Fibroblast of lung (primary cell): ENCODE results near the gene RAPH1. TPM values are rescaled to one million over a fixed set of nuclear protein-coding genes. Genes with fewer than 3 reads are reported as not detected.

Source experiments
- DNase-seq, 2 donors: peaks; one replicate each; pipeline versions ENCODE4 v3.0.0 to v3.0.0-alpha.2; 2010; ENCODE audit warnings: low read depth in 2 of 2
- H2AFZ ChIP-seq: 2 replicates; pipeline ENCODE4 v1.5.1; 2012; ENCODE audit warnings: low read length, control low read depth, inconsistent platforms
- H3K27ac ChIP-seq: 2 replicates; pipeline ENCODE4 v1.5.1; 2011; ENCODE audit warnings: low read length, control low read depth; ENCODE audit not compliant: insufficient read depth
- H3K27me3 ChIP-seq: 2 replicates; pipeline ENCODE4 v1.5.1; 2011; ENCODE audit warnings: mild to moderate bottlenecking, low read length; ENCODE audit not compliant: control insufficient read depth, insufficient read depth
- H3K36me3 ChIP-seq: 2 replicates; pipeline ENCODE4 v1.5.1; 2011; ENCODE audit warnings: low read length; ENCODE audit not compliant: control insufficient read depth, insufficient read depth
- H3K4me1 ChIP-seq: 2 replicates; pipeline ENCODE4 v1.5.1; 2011; ENCODE audit warnings: low read length; ENCODE audit not compliant: control insufficient read depth, insufficient read depth; ENCODE audit errors: extremely low read depth
- H3K4me2 ChIP-seq: 2 replicates; pipeline ENCODE4 v1.5.1; 2011; ENCODE audit warnings: low read length, control low read depth; ENCODE audit not compliant: insufficient read depth; ENCODE audit errors: extremely low read depth
- H3K4me3 ChIP-seq, 4 experiments: fragments of 200-600 bp in 1 of 4; sonication (generic) in 1 of 4; replicated peaks in 1 of 4; 2 replicates each; pipeline ENCODE4 v1.5.1; 2011 to 2016; ENCODE audit warnings: low read length in 4 of 4, low read depth in 3 of 4, mild to moderate bottlenecking in 3 of 4, control low read depth in 2 of 4, inconsistent platforms in 1 of 4, mixed read lengths in 1 of 4; ENCODE audit not compliant: insufficient read depth in 1 of 4; ENCODE audit errors: control extremely low read depth in 1 of 4
- H3K79me2 ChIP-seq: 2 replicates; pipeline ENCODE4 v1.5.1; 2012; ENCODE audit warnings: mild to moderate bottlenecking, low read length, inconsistent platforms; ENCODE audit not compliant: control insufficient read depth, insufficient read depth
- H3K9ac ChIP-seq: 2 replicates; pipeline ENCODE4 v1.5.1; 2011; ENCODE audit warnings: mild to moderate bottlenecking, low read length, control low read depth; ENCODE audit not compliant: insufficient read depth
- H3K9me3 ChIP-seq: 2 replicates; pipeline ENCODE4 v1.5.1; 2012; ENCODE audit warnings: low read depth, low read length; ENCODE audit not compliant: control insufficient read depth, insufficient read depth
- H4K20me1 ChIP-seq: 2 replicates; pipeline ENCODE4 v1.5.1; 2011; ENCODE audit warnings: low read length; ENCODE audit not compliant: control insufficient read depth, insufficient read depth; ENCODE audit errors: extremely low read depth
- EZH2 ChIP-seq: IDR thresholded peaks from 2 replicates; pipeline ENCODE4 v1.5.1; 2012; ENCODE audit warnings: low read length, control low read depth, mild to moderate bottlenecking; ENCODE audit errors: missing control alignments
- polyA plus RNA-seq, 2 donors: library from polyadenylated mRNA; depleted of rRNA in 1 of 2; stranded (reverse) in 1 of 2; unstranded in 1 of 2; fragments of >200 nt; gene quantifications; 2 replicates each; pipeline ENCODE4 v1.2.1, GENCODE V29; 2011 to 2012; ENCODE audit warnings: missing spikeins in 1 of 2
- total RNA-seq: library from RNA; depleted of rRNA; stranded (reverse); fragments of >200 nt; gene quantifications from 2 replicates; pipeline ENCODE4 v1.2.1, GENCODE V29; 2014
- TF ChIP-seq, protein P1 (sequence below), 2 donors: IDR thresholded peaks in 1 of 2; conservative IDR thresholded peaks in 1 of 2; 1 replicate in 1 of 2; 2 replicates in 1 of 2; pipeline ENCODE4 v1.5.1; 2011 to 2012; ENCODE audit warnings: low read length in 2 of 2, control low read depth in 1 of 2, inconsistent platforms in 1 of 2, low read depth in 1 of 2, mild to moderate bottlenecking in 1 of 2

RAPH1 gene
- total and polyA plus RNA-seq, 2 donors (not counting 1 experiment from before 2014, with no cell fraction given) = 14.1 to 21.1 TPM

DNA sequence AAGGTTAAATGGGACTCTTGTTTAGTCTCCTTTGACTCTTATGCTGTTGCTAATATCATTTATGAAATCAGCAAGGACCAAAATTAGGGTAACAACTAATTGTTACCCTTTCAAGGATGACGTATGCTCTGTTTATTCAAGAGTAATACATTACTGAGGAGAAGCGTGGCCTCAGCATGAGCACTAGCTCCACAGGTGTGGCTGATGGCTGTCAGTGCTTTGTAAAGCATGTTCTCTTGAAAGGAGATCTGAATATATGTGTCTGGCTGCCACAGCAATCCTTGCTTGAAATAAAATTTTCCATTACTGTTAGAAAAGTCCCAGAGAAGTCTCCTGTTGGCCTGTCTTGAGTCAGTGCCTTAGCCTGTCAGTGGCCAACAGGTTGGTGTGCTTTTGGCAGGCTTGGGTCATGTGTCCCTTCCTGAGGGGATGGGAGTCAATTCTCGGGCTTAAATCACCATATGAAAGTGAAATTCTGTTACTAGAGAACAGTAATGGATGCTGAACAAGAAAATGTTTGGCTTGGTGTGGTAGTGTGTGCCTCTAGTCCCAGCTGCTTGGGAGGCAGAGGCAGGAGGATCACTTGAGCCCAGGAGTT lies 174.2 kb downstream of the RAPH1 start:
- H4K20me1 ChIP-seq = no peaks in the 10 kb centered on the region

DNA sequence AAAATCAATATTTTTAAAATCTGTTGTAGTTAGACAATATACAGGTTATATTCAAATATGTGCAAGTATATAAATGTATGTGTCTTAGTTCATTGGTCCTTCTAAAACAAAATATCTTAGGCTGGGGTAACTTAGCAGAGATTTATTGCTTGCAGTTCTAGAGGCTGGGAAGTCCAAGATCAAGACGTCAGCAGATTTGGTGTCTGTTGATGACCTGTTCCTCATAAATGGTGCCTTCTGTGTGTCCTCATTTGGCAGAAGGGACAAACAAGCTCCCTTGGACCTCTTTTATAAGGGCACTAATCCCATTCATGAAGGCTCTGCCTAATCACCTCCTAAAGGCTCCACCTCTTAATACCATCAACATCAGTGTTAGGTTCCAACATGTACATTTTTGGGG lies 175.7 kb downstream of the RAPH1 start:
- Histone ChIP-seq H3K4me3 (no peak overlapping the region), H4K20me1 (no peaks in the 10 kb centered on the region), H3K4me2 (no peak overlapping the region), H3K4me1 (peaks cover 2% of the 10 kb centered on the region), H2AFZ (no peak overlapping the region), H3K79me2 (peaks cover 24% of the 10 kb centered on the region), H3K27ac (no peak overlapping the region), H3K27me3 (no peaks in the 10 kb centered on the region), H3K9ac (no peak overlapping the region), H3K36me3 (no peaks in the 10 kb centered on the region), H3K9me3 (no peaks in the 10 kb centered on the region)
- DNase-seq = no peak
- TF ChIP-seq EZH2 = no peak
- TF ChIP-seq, protein P1, sequence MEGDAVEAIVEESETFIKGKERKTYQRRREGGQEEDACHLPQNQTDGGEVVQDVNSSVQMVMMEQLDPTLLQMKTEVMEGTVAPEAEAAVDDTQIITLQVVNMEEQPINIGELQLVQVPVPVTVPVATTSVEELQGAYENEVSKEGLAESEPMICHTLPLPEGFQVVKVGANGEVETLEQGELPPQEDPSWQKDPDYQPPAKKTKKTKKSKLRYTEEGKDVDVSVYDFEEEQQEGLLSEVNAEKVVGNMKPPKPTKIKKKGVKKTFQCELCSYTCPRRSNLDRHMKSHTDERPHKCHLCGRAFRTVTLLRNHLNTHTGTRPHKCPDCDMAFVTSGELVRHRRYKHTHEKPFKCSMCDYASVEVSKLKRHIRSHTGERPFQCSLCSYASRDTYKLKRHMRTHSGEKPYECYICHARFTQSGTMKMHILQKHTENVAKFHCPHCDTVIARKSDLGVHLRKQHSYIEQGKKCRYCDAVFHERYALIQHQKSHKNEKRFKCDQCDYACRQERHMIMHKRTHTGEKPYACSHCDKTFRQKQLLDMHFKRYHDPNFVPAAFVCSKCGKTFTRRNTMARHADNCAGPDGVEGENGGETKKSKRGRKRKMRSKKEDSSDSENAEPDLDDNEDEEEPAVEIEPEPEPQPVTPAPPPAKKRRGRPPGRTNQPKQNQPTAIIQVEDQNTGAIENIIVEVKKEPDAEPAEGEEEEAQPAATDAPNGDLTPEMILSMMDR (conservative IDR thresholded peaks at IDR 0.05 in 1 of 2, IDR thresholded peaks at IDR 0.05 in 1 of 2; ENCODE audit: low read depth in 1 of 2, low read length in 2 of 2) = no peak

More for the DNA sequence above, 174.2 kb downstream of the RAPH1 start:
- peak in 1 of 2 donors; percentile 48 for DNase-seq
- Histone ChIP-seq H3K9ac (no peak overlapping the region), H3K27ac (no peak overlapping the region), H3K4me3 (no peak overlapping the region), H3K79me2 (peaks cover 25% of the 10 kb centered on the region), H2AFZ (no peak overlapping the region), H3K27me3 (no peaks in the 10 kb centered on the region), H3K36me3 (no peaks in the 10 kb centered on the region), H3K4me2 (no peak overlapping the region), H3K4me1 (peaks cover 2% of the 10 kb centered on the region), H3K9me3 (no peaks in the 10 kb centered on the region)
- TF ChIP-seq EZH2 = no peak
- TF ChIP-seq, protein P1 (conservative IDR thresholded peaks at IDR 0.05 in 1 of 2, IDR thresholded peaks at IDR 0.05 in 1 of 2; ENCODE audit: low read depth in 1 of 2, low read length in 2 of 2) = no peak

GRCh38 chr2:203354966-203355365 lies 180.1 kb downstream of the RAPH1 start:
- Histone ChIP-seq H3K4me2 (no peak overlapping the region), H3K79me2 (peaks cover 22% of the 10 kb centered on the region), H3K9me3 (no peaks in the 10 kb centered on the region), H3K27ac (no peak overlapping the region), H3K27me3 (no peaks in the 10 kb centered on the region), H3K36me3 (no peaks in the 10 kb centered on the region), H3K9ac (no peak overlapping the region), H3K4me3 (no peak overlapping the region), H2AFZ (no peak overlapping the region), H3K4me1 (no peaks in the 10 kb centered on the region), H4K20me1 (no peaks in the 10 kb centered on the region)
- TF ChIP-seq EZH2 = no peak
- TF ChIP-seq, protein P1 (conservative IDR thresholded peaks at IDR 0.05 in 1 of 2, IDR thresholded peaks at IDR 0.05 in 1 of 2; ENCODE audit: low read depth in 1 of 2, low read length in 2 of 2) = no peak
- DNase-seq = no peak
